ENCODE results near the gene TMEM9.

DNA sequence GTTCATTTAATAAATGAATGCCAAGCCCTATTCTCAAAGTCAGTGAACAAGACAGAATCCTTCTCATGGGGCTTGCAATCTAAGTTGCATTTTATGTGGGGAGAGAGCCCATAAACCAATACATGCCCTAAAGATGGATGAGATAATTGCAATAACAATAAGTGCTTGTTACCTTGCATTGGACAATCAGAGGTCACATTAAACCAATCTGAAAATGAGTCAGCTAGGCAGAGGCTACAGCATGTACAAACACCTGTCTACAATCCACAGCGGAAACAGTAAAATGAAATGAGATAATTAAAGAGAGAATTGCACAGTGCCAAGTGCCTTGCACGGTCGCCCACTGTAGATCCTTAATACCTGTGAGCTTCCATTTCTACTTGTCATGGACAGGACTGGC is 28.9 kb upstream of the TMEM9 start:
- TF ChIP-seq, protein P1, sequence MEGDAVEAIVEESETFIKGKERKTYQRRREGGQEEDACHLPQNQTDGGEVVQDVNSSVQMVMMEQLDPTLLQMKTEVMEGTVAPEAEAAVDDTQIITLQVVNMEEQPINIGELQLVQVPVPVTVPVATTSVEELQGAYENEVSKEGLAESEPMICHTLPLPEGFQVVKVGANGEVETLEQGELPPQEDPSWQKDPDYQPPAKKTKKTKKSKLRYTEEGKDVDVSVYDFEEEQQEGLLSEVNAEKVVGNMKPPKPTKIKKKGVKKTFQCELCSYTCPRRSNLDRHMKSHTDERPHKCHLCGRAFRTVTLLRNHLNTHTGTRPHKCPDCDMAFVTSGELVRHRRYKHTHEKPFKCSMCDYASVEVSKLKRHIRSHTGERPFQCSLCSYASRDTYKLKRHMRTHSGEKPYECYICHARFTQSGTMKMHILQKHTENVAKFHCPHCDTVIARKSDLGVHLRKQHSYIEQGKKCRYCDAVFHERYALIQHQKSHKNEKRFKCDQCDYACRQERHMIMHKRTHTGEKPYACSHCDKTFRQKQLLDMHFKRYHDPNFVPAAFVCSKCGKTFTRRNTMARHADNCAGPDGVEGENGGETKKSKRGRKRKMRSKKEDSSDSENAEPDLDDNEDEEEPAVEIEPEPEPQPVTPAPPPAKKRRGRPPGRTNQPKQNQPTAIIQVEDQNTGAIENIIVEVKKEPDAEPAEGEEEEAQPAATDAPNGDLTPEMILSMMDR (IDR thresholded peaks at IDR 0.05) = no peak
- no peak for TF ChIP-seq POLR2A (IDR thresholded peaks at IDR 0.05)
